HG03432 (cell line): ENCODE results near the gene CHRND.
"Not testable (repeated sequence)": the region's sequence is repeated elsewhere in the genome, so short reads cannot be mapped to it uniquely, and the experiment has no call there.

Experiments used
- ATAC-seq: cut with Tn5 transposase; IDR thresholded peaks from one replicate; pipeline ENCODE4 v1.9.1; 2021; ENCODE audit warnings: mild to moderate bottlenecking, moderate library complexity; ENCODE audit not compliant: unreplicated experiment

The CHRND gene

GRCh38 chr2:232524771-232525170, 1.2 kb upstream of the CHRND start:
- no peak for ATAC-seq

DNA sequence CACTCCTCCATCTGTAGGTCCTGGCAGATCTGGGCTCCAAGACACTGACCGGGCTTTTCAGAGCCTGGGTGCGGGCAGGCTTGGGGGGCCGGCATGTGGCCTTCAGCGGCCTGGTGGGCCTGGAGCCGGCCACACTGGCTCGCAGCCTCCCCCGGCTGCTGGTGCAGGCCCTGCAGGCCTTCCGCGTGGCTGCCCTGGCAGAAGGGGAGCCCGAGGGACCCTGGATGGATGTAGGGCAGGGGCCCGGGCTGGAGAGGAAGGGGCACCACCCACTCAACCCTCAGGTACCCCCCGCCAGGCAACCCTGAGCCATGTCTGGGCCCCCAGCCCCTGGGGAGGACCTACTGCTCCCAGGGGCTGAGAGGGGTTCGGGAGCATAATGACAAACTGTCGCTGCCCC, 761 bp upstream of the CHRND start:
- no peak for ATAC-seq

GRCh38 chr2:232526372-232526941, 497 bp downstream of the CHRND start:
- ATAC-seq = no peak

DNA sequence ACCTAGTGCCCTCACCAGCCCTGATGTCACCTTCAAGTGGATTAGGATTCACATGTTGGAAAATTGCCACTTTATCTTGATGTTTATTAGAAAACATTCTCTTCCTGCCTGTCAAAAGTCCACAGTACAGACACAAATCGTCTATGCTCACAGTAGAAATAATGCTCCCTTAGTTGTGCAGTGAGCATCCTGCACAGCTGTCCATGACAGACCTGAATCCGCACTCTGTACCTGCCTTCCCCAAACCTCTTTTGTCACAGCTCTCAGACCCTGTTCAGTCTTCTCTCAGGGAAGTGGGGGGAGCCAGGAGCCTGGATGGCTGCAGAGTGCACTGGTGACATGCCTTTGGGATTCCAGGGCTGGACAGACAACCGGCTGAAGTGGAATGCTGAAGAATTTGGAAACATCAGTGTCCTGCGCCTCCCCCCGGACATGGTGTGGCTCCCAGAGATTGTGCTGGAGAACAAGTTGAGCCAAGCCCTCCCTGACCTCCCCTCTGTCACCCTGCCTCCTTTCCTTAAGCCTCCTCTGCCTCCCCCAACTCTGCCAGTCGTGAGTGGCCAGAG, 2.0 kb downstream of the CHRND start:
- no peak for ATAC-seq

GRCh38 chr2:232528746-232529460, 2.9 kb downstream of the CHRND start:
- no peak for ATAC-seq

DNA sequence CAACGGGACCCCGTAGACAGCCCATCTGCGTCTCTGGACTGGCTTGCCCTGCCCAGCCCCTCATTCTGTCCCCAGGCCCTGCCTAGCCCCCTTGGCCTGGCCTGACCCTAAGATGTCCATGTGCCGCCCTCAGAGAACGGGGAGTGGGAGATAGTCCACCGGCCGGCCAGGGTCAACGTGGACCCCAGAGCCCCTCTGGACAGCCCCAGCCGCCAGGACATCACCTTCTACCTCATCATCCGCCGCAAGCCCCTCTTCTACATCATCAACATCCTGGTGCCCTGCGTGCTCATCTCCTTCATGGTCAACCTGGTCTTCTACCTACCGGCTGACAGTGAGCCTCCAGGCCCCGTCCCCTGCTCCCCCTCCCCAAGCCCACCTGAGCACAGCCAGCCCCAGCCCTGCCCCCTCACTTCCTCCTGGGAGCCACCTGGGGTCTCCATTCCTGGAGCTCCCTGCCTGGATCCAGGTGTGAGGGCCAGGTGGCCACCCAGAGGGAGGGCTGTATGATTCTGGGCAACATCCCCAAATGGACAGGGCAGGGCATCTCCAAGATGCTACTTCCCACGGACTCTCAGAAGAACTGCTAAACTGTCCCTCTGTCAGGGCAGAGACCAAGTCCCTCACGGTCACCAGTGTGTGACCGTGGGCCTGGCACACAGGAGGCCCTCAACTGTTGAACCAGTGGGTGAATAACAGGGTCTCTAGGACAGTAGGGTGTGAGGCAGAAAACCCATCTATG, 4.0 kb downstream of the CHRND start:
- no peak for ATAC-seq

DNA sequence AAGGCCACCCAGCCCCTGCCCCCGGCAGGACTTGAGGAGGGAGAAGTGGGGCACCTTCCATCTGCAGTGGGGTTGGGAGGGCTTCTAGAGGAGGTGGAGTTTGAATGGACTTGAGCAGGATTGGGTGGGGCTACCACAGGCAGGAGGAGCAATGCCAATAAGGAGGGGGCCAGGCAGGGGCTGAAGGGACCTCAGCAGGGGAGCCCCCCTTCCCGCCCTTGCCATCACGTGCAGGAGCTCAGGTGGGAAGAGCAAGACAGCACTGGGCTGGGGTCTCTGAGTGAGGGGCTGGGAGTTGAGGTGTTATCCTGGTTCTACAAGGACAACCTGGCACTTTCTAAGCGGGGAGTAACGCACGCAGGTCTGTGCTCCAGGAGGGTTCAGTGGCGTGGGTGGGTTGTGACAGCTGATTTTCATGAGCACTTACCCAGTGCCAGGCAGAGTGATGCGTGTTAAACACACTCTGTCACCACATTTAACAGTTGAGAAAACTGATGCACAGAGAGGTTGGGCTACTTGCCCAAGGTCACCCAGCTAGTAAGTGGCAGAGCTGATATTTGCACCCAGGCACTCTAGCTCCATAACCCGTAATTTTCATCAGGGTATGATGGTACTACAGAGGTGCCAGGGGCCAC, 4.8 kb downstream of the CHRND start:
- no peak for ATAC-seq

DNA sequence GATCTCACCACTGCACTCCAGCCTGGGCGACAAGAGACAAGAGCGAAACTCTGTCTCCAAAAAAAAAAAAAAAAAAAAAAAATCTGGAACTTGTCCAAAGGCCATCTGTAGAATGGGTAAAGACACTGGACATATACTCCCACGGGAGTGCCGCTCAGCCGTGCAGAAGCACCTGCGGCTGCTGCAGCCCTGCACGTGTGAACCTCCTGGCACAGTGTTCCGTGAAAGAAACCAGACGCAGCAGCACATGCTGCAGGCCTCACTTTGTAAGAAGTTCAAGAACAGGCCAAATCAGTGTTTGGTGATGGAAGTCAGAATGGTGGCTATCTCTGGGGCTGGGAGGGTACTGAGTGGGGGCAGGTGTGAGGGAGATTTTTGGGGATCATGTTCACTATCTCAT, 6.5 kb downstream of the CHRND start:
- no peak for ATAC-seq

GRCh38 chr2:232532821-232533220, 6.9 kb downstream of the CHRND start:
- ATAC-seq = not testable (repeated sequence)

DNA sequence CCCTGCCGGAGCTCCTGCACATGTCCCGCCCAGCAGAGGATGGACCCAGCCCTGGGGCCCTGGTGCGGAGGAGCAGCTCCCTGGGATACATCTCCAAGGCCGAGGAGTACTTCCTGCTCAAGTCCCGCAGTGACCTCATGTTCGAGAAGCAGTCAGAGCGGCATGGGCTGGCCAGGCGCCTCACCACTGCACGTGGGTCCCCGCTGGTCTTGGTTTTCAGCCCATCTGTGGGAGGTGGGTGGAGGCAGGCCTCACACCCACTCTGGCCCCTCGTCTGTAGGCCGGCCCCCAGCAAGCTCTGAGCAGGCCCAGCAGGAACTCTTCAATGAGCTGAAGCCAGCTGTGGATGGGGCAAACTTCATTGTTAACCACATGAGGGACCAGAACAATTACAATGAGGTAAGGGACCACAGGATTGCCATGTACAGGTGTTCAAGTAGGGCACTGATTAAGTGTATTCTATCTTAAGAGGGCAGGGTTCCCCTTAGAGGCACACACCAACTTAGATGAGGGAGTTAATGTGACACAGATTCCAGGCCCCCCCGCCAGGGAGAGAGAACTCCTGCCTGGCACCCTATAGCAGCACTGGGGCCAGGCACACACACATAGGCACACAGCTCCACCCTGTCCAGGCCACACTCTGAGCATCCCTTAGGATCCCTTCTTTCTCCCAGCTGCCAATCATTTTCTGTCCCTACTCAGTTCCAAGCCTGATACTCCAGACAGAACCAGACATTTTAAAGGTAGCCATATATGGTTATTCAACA, 8.2 kb downstream of the CHRND start:
- ATAC-seq = no peak

DNA sequence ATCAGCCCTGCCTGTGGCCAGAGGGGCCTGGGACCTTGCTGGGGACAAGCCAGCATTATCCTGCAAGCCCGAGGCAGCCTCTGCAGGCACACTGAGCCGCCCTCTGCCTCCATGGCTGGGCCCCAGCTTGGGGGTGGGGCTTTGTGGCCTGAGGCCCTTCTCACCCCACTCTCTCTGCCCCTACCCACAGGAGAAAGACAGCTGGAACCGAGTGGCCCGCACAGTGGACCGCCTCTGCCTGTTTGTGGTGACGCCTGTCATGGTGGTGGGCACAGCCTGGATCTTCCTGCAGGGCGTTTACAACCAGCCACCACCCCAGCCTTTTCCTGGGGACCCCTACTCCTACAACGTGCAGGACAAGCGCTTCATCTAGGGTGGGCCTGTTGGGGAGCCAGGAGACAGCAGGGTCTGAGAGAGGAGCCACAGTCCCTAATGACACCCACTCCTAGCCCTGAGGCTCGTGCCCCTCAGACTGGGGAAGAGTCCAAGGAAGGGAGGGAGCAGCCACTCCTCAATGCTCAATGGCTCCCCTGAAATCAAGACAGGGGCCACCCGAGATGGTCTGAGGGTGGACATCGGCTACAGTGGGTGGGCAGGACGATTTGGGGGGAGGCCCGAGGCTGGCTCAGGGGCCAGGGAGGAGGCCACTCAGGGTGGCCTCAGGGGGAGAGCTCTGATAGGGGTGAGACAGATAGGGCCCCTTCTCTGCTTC, 9.1 kb downstream of the CHRND start:
- ATAC-seq = no peak

DNA sequence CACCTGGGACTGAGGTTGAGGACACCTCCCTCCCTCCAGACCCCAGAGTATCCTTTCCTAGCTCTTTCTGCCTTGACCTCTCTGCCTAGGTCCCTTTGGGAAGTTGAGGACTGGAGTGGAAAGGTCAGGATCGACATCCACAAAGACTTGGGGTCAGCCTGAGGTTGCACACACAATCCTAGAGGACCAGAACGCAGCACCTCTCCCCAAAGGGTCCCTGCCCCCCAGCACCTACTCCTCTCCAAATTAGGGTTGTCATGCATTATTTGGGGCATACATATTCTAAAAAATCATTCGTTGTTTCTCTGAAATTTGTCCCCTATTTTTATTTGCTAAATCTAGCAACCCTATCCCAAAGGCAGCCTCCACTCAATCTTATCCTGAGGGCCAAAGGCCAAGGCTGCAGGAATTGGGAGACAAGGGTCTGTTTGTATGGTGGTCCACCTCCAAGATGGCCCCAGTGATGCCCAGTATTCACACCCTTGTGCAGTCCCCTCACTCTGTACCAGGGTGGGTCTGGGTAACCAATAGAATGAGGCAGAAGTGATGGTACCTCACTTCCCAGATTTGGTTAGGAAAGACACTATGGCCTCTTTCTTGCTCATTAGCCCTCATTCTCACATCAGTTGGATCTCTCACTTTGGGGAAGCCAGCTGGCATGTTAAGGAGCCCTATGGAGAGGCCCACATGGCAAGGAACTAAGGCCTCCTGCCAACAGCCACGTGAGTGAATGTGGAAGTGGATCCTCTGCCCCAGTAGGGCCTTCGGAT, 10.0 kb downstream of the CHRND start:
- ATAC-seq = no peak

DNA sequence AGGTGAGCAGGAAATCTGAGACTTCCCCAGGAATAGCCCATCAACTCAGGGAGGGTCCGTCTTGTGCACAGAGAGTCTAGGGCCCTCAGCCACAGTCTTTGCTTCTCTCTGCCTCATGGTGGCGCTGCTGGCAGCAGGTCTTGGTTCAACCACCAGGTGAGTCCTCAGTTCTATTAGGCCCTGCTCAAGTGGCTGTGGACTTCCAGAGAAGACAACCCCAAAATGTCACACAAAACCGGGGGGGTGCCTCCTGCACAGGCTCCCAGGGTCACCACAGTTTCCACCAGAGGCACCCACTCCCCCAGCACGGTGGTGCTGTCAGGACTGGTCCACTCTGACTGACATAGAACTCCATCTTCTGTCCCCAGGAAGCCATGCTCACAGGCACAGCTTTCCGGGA, 11.1 kb downstream of the CHRND start:
- ATAC-seq = no peak

DNA sequence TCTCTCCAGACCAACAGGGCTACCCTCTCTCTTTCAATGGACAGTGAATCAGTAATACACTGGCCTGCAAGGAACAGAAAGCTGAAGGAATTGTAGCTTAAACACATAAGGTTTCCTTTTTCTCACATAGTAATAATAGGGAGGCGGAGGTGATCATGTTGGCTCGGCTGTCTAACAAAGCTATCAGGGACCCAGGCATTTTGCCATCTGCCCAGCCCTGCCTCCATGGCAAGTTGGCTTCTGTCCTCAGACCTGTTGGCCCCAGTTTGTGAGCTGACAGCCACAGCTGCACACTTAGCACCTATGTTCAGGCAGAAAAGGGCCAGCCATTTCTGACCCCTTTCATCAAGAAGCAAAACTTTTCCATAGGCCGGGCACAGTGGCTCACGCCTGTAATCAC, 11.5 kb downstream of the CHRND start:
- no peak for ATAC-seq

DNA sequence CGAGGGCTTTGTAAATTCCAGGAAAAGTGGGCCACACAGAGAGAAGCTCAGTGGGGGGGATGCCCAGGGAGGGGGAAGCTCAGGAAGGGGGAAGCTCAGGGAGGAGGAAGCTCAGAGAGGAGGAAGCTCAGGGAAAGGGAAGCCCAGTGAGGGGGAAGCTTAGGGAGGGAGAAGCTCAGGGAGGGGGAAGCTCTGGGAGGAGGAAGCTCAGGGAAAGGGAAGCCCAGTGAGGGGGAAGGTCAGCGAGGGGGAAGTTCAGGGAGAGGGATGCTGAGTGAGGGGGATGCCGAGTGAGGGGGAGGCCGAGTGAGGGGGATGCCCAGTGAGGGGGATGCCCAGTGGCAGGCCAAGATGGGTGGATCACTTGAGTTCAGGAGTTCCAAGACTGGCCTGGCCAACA, 12.7 kb downstream of the CHRND start:
- ATAC-seq = no peak

- ATAC-seq = no peak
These were observed 13.6 kb downstream of the CHRND start, which contains the start of gene CHRNG for GRCh38 chr2:232539298-232540231. Gene CHRNG (plus strand): TSS chr2:232539692. CDS start chr2:232539748, 56 bp downstream.

- no peak for ATAC-seq
These were observed 14.6 kb downstream of the CHRND start for GRCh38 chr2:232540441-232541041.
